Amniotic epithelial cell (primary cell): ENCODE results near the gene TNS2.

ENCODE experiments used
- DNase-seq: peaks from one replicate; pipeline ENCODE4 v3.0.0-alpha.2; 2010; ENCODE audit warnings: low read depth

Gene TNS2

GRCh38 chr12:53042607-53043454 lies 7.0 kb upstream of the TNS2 start:
- DNase-seq, result no peak

GRCh38 chr12:53044052-53044581 lies 5.7 kb upstream of the TNS2 start:
- no peak for DNase-seq

GRCh38 chr12:53044896-53045695 lies 4.8 kb upstream of the TNS2 start:
- no peak for DNase-seq

GRCh38 chr12:53045696-53046045 lies 4.2 kb upstream of the TNS2 start:
- DNase-seq, result no peak

- peak; percentile 83 for DNase-seq
These were observed 3.1 kb upstream of the TNS2 start for GRCh38 chr12:53046655-53047220.

- DNase-seq, result peak; percentile 73
These were observed 2.4 kb upstream of the TNS2 start for GRCh38 chr12:53047221-53048032.

GRCh38 chr12:53048033-53048779 lies 1.7 kb upstream of the TNS2 start:
- DNase-seq, result no peak

GRCh38 chr12:53048780-53049401 lies 974 bp upstream of the TNS2 start:
- peak; percentile 69 for DNase-seq

GRCh38 chr12:53050426-53051057 lies 677 bp downstream of the TNS2 start:
- DNase-seq, result no peak

GRCh38 chr12:53051058-53051880 lies 1.4 kb downstream of the TNS2 start:
- peak; percentile 91 for DNase-seq

- DNase-seq, result no peak
These were observed 2.1 kb downstream of the TNS2 start for GRCh38 chr12:53051881-53052412.

- peak; percentile 68 for DNase-seq
These were observed 2.8 kb downstream of the TNS2 start for GRCh38 chr12:53052419-53053217.

GRCh38 chr12:53053218-53054111 lies 3.6 kb downstream of the TNS2 start:
- DNase-seq, result peak; percentile 55

GRCh38 chr12:53054112-53054878 lies 4.4 kb downstream of the TNS2 start:
- peak; percentile 86 for DNase-seq

- no peak for DNase-seq
These were observed 5.8 kb downstream of the TNS2 start for GRCh38 chr12:53055471-53056266.
